Endothelial cell of umbilical vein (primary cell): Measurements from ENCODE around the gene INO80C. TPM values are rescaled to one million over a fixed set of nuclear protein-coding genes. Genes with fewer than 3 reads are reported as not detected.

ENCODE experiments used
- BruUV-seq: library from RNA; stranded (reverse); fragments of 400-500 nt; replicated peaks from 2 replicates; lab custom pipeline; 2021; lab: Mats Ljungman, UMichigan
- CTCF ChIA-PET: fragments of 300-600, 350-600 bp; sonication (Branson Sonifier 250); formaldehyde crosslinking; loops from one replicate; lab custom pipeline; 2021; ENCODE audit warnings: antibody characterized with exemption, inconsistent platforms; lab: Charles Lee
- POLR2A ChIA-PET: fragments of 300-600, 350-600 bp; sonication (Branson Sonifier 250); formaldehyde crosslinking; loops from one replicate; lab custom pipeline; 2021; ENCODE audit warnings: antibody characterized with exemption, inconsistent platforms; lab: Charles Lee
- DNase-seq: peaks from one replicate; pipeline ENCODE4 v3.0.0-alpha.2; 2011; ENCODE audit warnings: low read depth, low spot score
- FAIRE-seq: peaks from 2 replicates; lab custom pipeline; 2011; peaks lifted over from hg19 to GRCh38; lab: Jason Lieb, UNC
- H2AFZ ChIP-seq: 2 replicates; pipeline ENCODE4 v1.6.0; 2012; ENCODE audit warnings: low read depth, low read length, control low read depth, inconsistent platforms
- H3K27ac ChIP-seq: 2 replicates; pipeline ENCODE4 v1.5.1; 2011; ENCODE audit warnings: low read depth, mild to moderate bottlenecking, control low read depth, low read length, moderate library complexity; ENCODE audit not compliant: insufficient read depth
- H3K27me3 ChIP-seq, 2 experiments: 2 replicates each; pipeline versions ENCODE4 v1.6.0 to v1.6.1; 2011; ENCODE audit warnings: low read length in 2 of 2, mixed read lengths in 1 of 2; ENCODE audit not compliant: control insufficient read depth in 2 of 2, insufficient read depth in 2 of 2
- H3K36me3 ChIP-seq, 2 experiments: 2 replicates in 1 of 2; 3 replicates in 1 of 2; pipeline ENCODE4 v1.5.1; 2011; ENCODE audit warnings: low read length in 2 of 2, mild to moderate bottlenecking in 1 of 2, moderate library complexity in 1 of 2; ENCODE audit not compliant: control insufficient read depth in 2 of 2, insufficient read depth in 2 of 2; ENCODE audit errors: extremely low read depth in 1 of 2
- H3K4me1 ChIP-seq: 3 replicates; pipeline ENCODE4 v1.5.1; 2011; ENCODE audit warnings: mild to moderate bottlenecking, low read length; ENCODE audit not compliant: control insufficient read depth, insufficient read depth; ENCODE audit errors: extremely low read depth
- H3K4me2 ChIP-seq: 2 replicates; pipeline ENCODE4 v1.6.1; 2011; ENCODE audit warnings: low read length, control low read depth, mixed read lengths; ENCODE audit not compliant: insufficient read depth
- H3K4me3 ChIP-seq, 3 experiments: fragments of 200-600 bp in 1 of 3; sonication (generic), shearing (Covaris generic) in 1 of 3; replicated peaks in 1 of 3; 2 replicates each; pipeline ENCODE4 v1.5.1; 2011 to 2016; ENCODE audit warnings: control low read depth in 3 of 3, low read length in 3 of 3, mild to moderate bottlenecking in 2 of 3, inconsistent platforms in 1 of 3, low read depth in 1 of 3, moderate library complexity in 1 of 3; ENCODE audit not compliant: insufficient read depth in 1 of 3
- H3K79me2 ChIP-seq: 2 replicates; pipeline ENCODE4 v1.6.0; 2012; ENCODE audit warnings: low read length, inconsistent platforms; ENCODE audit not compliant: control insufficient read depth, insufficient read depth
- H3K9ac ChIP-seq: replicated peaks from 2 replicates; pipeline ENCODE3; 2011; ENCODE audit warnings: low read length, control low read depth; ENCODE audit not compliant: insufficient read depth; ENCODE audit errors: extremely low read depth
- H3K9me1 ChIP-seq: replicated peaks from 3 replicates; pipeline ENCODE4 v1.6.0; 2011; ENCODE audit warnings: mild to moderate bottlenecking, low read length; ENCODE audit not compliant: control insufficient read depth, insufficient read depth; ENCODE audit errors: extremely low read depth
- H3K9me3 ChIP-seq: replicated peaks from 2 replicates; pipeline ENCODE4 v1.5.1; 2012; ENCODE audit warnings: low read length, inconsistent platforms; ENCODE audit not compliant: control insufficient read depth, insufficient read depth
- H4K20me1 ChIP-seq: replicated peaks from 2 replicates; pipeline ENCODE3; 2011; ENCODE audit warnings: mild to moderate bottlenecking, low read length; ENCODE audit not compliant: control insufficient read depth, insufficient read depth; ENCODE audit errors: extremely low read depth
- EZH2 ChIP-seq: IDR thresholded peaks from 2 replicates; pipeline ENCODE4 v1.6.1; 2012; ENCODE audit warnings: borderline replicate concordance, low read depth, mild to moderate bottlenecking, moderate library complexity, low read length, inconsistent platforms; ENCODE audit not compliant: severe bottlenecking
- FOS ChIP-seq: IDR thresholded peaks from 2 replicates; pipeline ENCODE4 v1.6.1; 2011; ENCODE audit warnings: mild to moderate bottlenecking, low read length, moderate library complexity, borderline replicate concordance; ENCODE audit not compliant: insufficient read depth
- GATA2 ChIP-seq: IDR thresholded peaks from 2 replicates; pipeline ENCODE4 v1.7.0; 2011; ENCODE audit warnings: low read depth, mild to moderate bottlenecking, moderate library complexity, mixed read lengths, low read length; ENCODE audit not compliant: insufficient read length, insufficient read depth
- JUN ChIP-seq: IDR thresholded peaks from 2 replicates; pipeline ENCODE4 v1.6.1; 2011; ENCODE audit warnings: borderline replicate concordance, low read depth; ENCODE audit not compliant: insufficient read length, insufficient read depth
- MYC ChIP-seq: IDR thresholded peaks from one replicate; pipeline ENCODE4 v1.6.1; 2011; ENCODE audit warnings: mild to moderate bottlenecking, low read depth, low read length
- POLR2A ChIP-seq: IDR thresholded peaks from 2 replicates; pipeline ENCODE4 v1.6.1; 2012; ENCODE audit warnings: low read depth, mild to moderate bottlenecking, control low read depth, low read length
- POLR2AphosphoS5 ChIP-seq: IDR thresholded peaks from 2 replicates; pipeline ENCODE4 v1.6.1; 2012; ENCODE audit warnings: low read depth, mild to moderate bottlenecking, control low read depth, low read length, moderate library complexity; ENCODE audit not compliant: insufficient read depth
- dilution Hi-C: fragments of 300-500 bp; cut with MboI; formaldehyde crosslinking; loops from one replicate; pipeline ENCODE4 v1.15.0; 2019; ENCODE audit warnings: low sequenced_read_pairs; ENCODE audit not compliant: extremely low pct_ligation_motif_present
- intact Hi-C: fragments of 100-400 bp; cut with micrococcal nuclease; formaldehyde crosslinking; loops from one replicate; pipeline ENCODE4 v1.10.0; 2022
- polyA plus RNA-seq, 4 experiments: library from polyadenylated mRNA; depleted of rRNA in 3 of 4; stranded (reverse) in 3 of 4; unstranded in 1 of 4; fragments of >200 nt; gene quantifications; 2 replicates each; pipeline versions ENCODE4 v1.2.1 to v1.2.3, GENCODE V29; 2011 to 2012; ENCODE audit warnings: missing spikeins in 1 of 4
- total RNA-seq: library from RNA; stranded (reverse); gene quantifications from 2 replicates; pipeline ENCODE4 v1.2.3, GENCODE V29; 2021
- TF ChIP-seq, protein P1 (sequence below), 2 donors: IDR thresholded peaks; 1 replicate in 1 of 2; 2 replicates in 1 of 2; pipeline ENCODE4 v1.5.1; 2011; ENCODE audit warnings: low read length in 2 of 2, mild to moderate bottlenecking in 2 of 2, moderate library complexity in 2 of 2, control low read depth in 1 of 2, inconsistent platforms in 1 of 2, low read depth in 1 of 2; ENCODE audit not compliant: insufficient read depth in 1 of 2; ENCODE audit errors: extremely low read depth in 1 of 2
- TF ChIP-seq, protein P2 (sequence below): IDR thresholded peaks from 2 replicates; pipeline ENCODE4 v1.6.1; 2011; ENCODE audit not compliant: insufficient read depth, insufficient read length

The INO80C gene
- total and polyA plus RNA-seq, 2 donors (not counting 3 experiments of a cell fraction or from before 2014, with no cell fraction given): 43.4 to 56.0 TPM

- Histone ChIP-seq H3K9me1 (no peaks in the 10 kb centered on the region), H4K20me1 (no peaks in the 10 kb centered on the region), H3K9ac (no peak overlapping the region), H3K4me1 (no peaks in the 10 kb centered on the region), H3K79me2 (no peaks in the 10 kb centered on the region), H3K4me3 (no peak overlapping the region), H3K9me3 (no peaks in the 10 kb centered on the region), H3K27me3 (no peaks in the 10 kb centered on the region), H3K36me3 (no peaks in the 10 kb centered on the region), H3K27ac (no peak overlapping the region), H2AFZ (no peak overlapping the region), H3K4me2 (no peak overlapping the region)
- FAIRE-seq: peak; percentile 35
- intact Hi-C loops (no loop called here), dilution Hi-C loops (no loop called here)
- POLR2A ChIA-PET: no interaction called here
- no TSS peak for BruUV-seq
- TF ChIP-seq POLR2A: no peak
- TF ChIP-seq GATA2: no peak
- TF ChIP-seq, protein P1, sequence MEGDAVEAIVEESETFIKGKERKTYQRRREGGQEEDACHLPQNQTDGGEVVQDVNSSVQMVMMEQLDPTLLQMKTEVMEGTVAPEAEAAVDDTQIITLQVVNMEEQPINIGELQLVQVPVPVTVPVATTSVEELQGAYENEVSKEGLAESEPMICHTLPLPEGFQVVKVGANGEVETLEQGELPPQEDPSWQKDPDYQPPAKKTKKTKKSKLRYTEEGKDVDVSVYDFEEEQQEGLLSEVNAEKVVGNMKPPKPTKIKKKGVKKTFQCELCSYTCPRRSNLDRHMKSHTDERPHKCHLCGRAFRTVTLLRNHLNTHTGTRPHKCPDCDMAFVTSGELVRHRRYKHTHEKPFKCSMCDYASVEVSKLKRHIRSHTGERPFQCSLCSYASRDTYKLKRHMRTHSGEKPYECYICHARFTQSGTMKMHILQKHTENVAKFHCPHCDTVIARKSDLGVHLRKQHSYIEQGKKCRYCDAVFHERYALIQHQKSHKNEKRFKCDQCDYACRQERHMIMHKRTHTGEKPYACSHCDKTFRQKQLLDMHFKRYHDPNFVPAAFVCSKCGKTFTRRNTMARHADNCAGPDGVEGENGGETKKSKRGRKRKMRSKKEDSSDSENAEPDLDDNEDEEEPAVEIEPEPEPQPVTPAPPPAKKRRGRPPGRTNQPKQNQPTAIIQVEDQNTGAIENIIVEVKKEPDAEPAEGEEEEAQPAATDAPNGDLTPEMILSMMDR (IDR thresholded peaks at IDR 0.05; ENCODE audit: extremely low read depth in 1 of 2, insufficient read depth in 1 of 2, low read depth in 1 of 2, low read length in 2 of 2): no peak
- TF ChIP-seq, protein P2, sequence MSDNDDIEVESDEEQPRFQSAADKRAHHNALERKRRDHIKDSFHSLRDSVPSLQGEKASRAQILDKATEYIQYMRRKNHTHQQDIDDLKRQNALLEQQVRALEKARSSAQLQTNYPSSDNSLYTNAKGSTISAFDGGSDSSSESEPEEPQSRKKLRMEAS: no peak
- TF ChIP-seq FOS: no peak
- TF ChIP-seq POLR2AphosphoS5: no peak
- no peak for TF ChIP-seq EZH2
- no peak for TF ChIP-seq MYC
- TF ChIP-seq JUN: no peak
- no peak for DNase-seq
- CTCF ChIA-PET: interaction anchor here (0.8 to 0.9 kb wide), 2 partner anchors 58 to 293 kb away, joined by 3 read pairs; no protein-coding TSS in a partner anchor
These were observed 28.2 kb upstream of the INO80C start for GRCh38 chr18:35525795-35526494.
